Measurements from ENCODE around the gene VPS36.

Gene VPS36

DNA sequence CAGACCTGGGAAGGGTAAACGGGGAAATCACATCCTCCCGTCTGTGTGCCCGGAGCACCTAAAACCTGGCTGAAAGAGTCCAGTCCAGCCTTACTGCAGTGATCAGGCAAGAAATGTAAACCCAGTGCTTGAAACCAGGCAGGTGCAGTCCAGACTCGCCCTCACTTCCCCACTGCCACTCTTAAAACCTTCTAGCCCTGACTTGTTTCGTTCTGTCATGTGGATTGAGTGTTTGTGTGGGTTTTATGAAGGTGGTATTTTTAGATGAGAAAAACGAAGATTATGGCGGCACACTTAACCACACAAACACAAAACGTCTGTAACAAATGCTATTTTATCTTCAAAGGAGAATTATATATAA lies 4.0 kb upstream of the VPS36 start:
- Mint-ChIP-seq H3K27ac (peak overlapping the region; percentile 100), H3K36me3 (peaks cover 25% of the 10 kb centered on the region), H3K27me3 (peaks cover 13% of the 10 kb centered on the region), H3K9me3 (no peaks in the 10 kb centered on the region), H3K4me3 (peak overlapping the region; percentile 76), H3K4me1 (peaks cover 64% of the 10 kb centered on the region)
- peak; percentile 37 for DNase-seq
- CTCF ChIA-PET, result no interaction called here

DNA sequence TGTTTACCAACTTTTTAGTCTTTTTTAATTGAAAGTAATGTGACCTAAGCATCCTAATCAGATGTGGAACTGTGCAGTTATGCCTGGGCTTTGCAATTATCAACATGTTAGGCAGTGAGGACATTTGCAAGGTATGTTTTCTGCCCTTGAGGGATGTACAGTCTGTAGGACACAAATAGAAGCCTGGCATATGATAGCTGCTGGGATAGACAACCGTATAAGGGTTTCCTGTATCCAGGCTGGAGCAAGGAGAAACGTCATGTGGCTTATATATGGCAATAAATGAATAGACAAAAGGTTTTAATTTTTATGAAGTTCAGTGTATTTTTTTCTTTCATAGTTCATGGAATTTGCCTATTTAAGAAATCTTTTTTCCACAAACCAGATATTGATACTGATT lies 2.0 kb upstream of the VPS36 start:
- peaks cover 13% of the 10 kb centered on the region for H3K27me3 Mint-ChIP-seq
- DNase-seq, result no peak
- no peak overlapping the region for H3K27ac Mint-ChIP-seq
- CTCF ChIA-PET, result interaction anchor here (1.1 kb wide), 1 partner anchor 200 kb away, joined by 4 read pairs; the partner anchor contains the start of gene SUGT1
- peak overlapping the region; percentile 1 for H3K4me3 Mint-ChIP-seq
- H3K36me3 Mint-ChIP-seq, result peaks cover 18% of the 10 kb centered on the region
- no peaks in the 10 kb centered on the region for H3K9me3 Mint-ChIP-seq
- peaks cover 63% of the 10 kb centered on the region for H3K4me1 Mint-ChIP-seq

DNA sequence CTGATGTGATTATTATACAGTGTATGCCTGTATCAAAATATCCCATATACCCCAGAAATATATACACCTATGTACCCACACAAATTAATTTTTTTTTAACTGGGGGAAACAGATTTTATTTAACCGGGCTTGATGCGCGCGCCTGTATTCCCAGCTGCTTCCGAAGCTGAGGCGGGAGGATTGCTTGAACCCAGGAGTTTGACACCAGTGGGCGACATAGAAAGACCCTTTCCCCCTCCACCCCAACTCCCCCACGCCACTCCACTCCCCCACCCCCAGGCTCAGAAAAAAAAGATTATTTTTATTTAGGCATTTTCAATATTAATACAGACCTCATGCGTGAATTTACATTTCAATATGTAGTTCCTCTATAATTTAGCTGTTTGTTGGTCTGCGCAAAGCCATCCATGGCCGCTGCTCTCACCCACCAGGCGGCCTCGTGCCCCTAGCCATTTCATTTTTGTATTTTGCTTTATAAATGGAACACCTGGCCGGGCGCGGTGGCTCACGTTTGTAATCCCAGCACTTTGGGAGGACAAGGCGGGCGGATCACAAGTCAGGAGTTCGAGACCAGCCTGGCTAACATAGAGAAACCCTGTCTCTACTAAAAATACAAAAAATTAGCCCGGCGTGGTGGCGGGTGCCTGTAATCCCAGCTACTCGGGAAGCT lies 836 bp upstream of the VPS36 start:
- H3K27me3 Mint-ChIP-seq, result peaks cover 13% of the 10 kb centered on the region
- no peak for DNase-seq
- CTCF ChIA-PET, result interaction anchor here (0.6 to 2.1 kb wide), 14 partner anchors 11 to 460 kb away, joined by 3 to 7 read pairs (median 4); no protein-coding TSS in a partner anchor
- peaks cover 54% of the 10 kb centered on the region for H3K4me1 Mint-ChIP-seq
- H3K9me3 Mint-ChIP-seq, result no peaks in the 10 kb centered on the region
- H3K27ac Mint-ChIP-seq, result peak overlapping the region; percentile 87
- peak overlapping the region; percentile 77 for H3K4me3 Mint-ChIP-seq
- peaks cover 11% of the 10 kb centered on the region for H3K36me3 Mint-ChIP-seq

DNA sequence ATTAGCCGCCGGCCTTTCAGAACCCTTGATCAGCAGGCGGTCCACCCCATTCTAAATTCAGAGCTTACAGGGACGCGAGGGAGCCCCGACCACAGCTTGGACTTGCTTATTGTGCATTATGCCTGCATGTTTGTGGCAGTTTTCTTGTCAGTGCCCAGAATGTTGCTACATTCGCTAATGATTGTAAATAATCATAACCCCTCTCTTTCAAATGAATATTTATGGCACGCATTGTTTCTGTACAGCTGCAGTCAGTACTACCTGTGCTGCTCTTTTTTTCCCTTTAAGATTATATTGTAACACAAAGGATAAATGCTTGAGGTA lies 321 bp upstream of the VPS36 start:
- Mint-ChIP-seq H3K27me3 (peaks cover 11% of the 10 kb centered on the region), H3K36me3 (peaks cover 9% of the 10 kb centered on the region), H3K27ac (peak overlapping the region; percentile 87), H3K4me3 (peak overlapping the region; percentile 77), H3K4me1 (peaks cover 51% of the 10 kb centered on the region), H3K9me3 (no peaks in the 10 kb centered on the region)
- CTCF ChIA-PET, result interaction anchor here (0.6 to 2.1 kb wide), 16 partner anchors 11 to 525 kb away, joined by 3 to 7 read pairs (median 3); no protein-coding TSS in a partner anchor
- DNase-seq, result no peak

DNA sequence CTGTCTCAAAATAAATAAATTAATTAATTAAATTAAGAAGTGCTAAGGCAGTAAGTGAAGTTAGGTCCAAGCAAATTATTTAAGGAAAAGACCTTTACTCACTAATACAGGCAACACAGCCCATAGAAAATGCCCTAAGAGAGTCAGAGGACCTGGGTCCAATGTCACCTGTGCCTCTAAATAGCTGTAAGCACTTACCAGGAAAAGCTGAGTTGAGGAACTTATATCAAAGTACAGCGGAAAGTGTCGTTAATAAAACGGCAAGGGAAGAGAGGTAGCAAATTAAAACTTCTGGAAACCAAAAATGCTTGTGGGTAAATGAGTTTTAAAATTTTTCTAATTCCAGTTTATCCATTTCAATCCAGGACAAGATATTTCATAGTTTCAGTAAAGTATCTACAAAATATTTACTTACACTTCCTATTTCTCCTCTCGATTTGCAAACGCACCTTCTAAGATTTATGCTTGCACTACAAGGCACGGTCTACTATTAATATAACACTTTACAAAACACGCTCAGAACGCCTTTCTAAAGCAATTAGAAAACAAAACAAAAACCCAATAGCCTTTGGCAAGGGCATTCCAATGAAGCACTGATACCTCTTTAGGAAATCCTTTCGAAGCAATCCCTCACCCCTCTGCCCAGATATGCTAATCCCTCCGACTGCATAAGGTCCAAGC lies 963 bp downstream of the VPS36 start:
- no peaks in the 10 kb centered on the region for H3K9me3 Mint-ChIP-seq
- peaks cover 43% of the 10 kb centered on the region for H3K4me1 Mint-ChIP-seq
- H3K27me3 Mint-ChIP-seq, result peaks cover 4% of the 10 kb centered on the region
- H3K4me3 Mint-ChIP-seq, result peak overlapping the region; percentile 94
- no peak for DNase-seq
- H3K27ac Mint-ChIP-seq, result peak overlapping the region; percentile 87
- peaks cover 8% of the 10 kb centered on the region for H3K36me3 Mint-ChIP-seq
- CTCF ChIA-PET, result interaction anchor here (0.9 to 2.1 kb wide), 8 partner anchors 18 to 577 kb away, joined by 3 to 7 read pairs (median 5); no protein-coding TSS in a partner anchor

DNA sequence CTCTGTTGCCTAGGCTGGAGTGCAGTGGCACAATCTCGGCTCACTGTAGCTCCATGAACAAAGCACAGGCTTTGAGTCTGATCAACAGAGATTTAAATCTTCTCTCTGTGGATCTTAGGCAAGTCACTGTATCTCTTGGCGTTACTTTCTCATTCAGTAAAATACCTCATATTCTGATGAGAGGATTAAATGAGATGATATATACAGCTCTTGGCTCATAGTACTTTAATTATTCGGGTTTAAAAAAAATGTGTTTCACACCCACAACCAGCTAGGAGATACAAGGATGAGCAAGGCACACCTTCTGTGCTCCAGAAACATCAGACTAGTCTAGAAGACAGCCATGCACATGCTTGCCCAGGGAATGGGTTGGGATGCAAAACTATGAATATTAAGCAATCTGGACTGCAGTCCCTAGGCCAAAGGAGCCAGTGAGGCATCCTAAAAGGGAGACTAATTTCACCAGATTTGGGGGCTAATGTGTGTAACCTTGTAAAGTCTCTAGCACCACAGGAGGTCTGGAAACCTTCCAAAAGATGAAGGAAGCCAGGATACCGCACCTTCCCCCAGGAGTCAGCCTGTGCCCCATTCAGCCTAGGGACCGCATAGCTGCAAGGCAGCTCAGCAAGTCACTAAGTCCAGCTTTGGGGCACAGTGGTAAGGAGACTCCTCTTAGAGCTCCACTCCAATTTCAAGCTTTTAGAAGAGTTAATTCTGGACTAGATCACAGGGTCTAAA lies 2.5 kb downstream of the VPS36 start:
- Mint-ChIP-seq H3K36me3 (peaks cover 10% of the 10 kb centered on the region), H3K9me3 (no peaks in the 10 kb centered on the region), H3K4me1 (peaks cover 29% of the 10 kb centered on the region), H3K27me3 (no peaks in the 10 kb centered on the region), H3K4me3 (no peak overlapping the region), H3K27ac (no peak overlapping the region)
- DNase-seq, result no peak
- CTCF ChIA-PET, result interaction anchor here (0.6 to 1.0 kb wide), 2 partner anchors 24 to 552 kb away, joined by 3 read pairs; no protein-coding TSS in a partner anchor

DNA sequence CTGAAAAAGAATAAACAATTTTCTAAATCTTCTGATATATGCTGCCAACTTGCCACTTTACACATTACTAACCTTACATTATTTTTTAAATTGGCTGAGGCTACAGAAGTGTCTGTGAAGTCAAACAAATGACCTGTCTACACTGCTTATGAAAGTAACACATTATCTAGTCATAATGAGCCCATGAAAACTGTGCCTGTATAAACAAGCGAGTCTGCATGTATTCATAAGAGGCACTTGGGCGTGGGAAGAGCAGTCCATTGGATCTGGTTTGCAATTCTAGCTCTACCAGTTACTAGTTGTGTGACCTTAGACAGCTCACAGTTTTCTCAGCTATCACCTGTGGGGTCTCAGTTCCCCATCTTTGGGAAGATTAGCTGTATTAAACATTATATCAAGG lies 3.1 kb downstream of the VPS36 start:
- DNase-seq, result no peak
- Mint-ChIP-seq H3K9me3 (no peaks in the 10 kb centered on the region), H3K27ac (no peak overlapping the region), H3K36me3 (peaks cover 10% of the 10 kb centered on the region), H3K27me3 (no peaks in the 10 kb centered on the region), H3K4me3 (no peak overlapping the region), H3K4me1 (peaks cover 27% of the 10 kb centered on the region)
- CTCF ChIA-PET, result interaction anchor here (0.6 to 1.0 kb wide), 2 partner anchors 24 to 552 kb away, joined by 3 read pairs; no protein-coding TSS in a partner anchor

DNA sequence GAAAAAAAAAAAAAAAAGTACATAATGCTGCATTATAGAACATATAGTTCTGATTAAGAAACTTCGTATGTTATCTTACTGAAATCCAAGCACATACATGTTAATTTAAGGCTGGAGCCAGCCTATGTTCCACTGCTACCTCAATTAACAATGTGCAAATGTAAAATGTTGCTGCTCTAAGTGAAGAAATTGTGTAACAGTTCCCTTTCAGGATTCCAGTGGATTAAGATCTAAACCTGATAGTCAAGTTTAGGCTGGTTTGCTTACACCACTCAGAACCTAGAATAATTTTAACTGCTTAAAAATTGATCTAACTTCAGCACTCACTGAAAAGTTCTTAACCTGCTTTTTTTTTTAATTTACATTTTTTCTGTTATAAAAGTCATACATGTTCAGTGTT lies 4.2 kb downstream of the VPS36 start:
- Mint-ChIP-seq H3K9me3 (no peaks in the 10 kb centered on the region), H3K27me3 (no peaks in the 10 kb centered on the region), H3K4me3 (no peak overlapping the region), H3K4me1 (peaks cover 25% of the 10 kb centered on the region), H3K36me3 (peaks cover 10% of the 10 kb centered on the region), H3K27ac (no peak overlapping the region)
- DNase-seq, result no peak
- CTCF ChIA-PET, result interaction anchor here (0.7 kb wide), 1 partner anchor 15 kb away, joined by 3 read pairs; no protein-coding TSS in a partner anchor

DNA sequence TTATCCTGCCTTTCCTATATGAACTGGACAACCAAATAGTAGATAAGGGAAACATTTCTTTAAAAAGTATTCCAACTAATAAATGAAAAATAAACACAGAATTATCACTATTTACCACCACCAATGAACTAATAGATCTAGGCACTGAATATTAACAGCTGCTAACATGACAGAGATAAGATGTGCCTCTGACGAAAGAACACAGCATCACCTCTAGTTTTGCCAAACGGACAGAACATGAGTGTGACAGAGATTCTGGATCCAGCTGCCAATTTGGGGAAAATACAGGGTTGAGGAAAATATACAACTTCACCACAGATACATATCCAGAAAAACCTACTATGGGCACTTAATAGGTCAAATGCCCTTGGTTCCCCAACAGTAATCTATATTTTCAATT lies 18.0 kb downstream of the VPS36 start:
- Mint-ChIP-seq H3K27me3 (no peaks in the 10 kb centered on the region), H3K27ac (no peak overlapping the region), H3K36me3 (peaks cover 43% of the 10 kb centered on the region), H3K4me3 (no peak overlapping the region), H3K9me3 (no peaks in the 10 kb centered on the region), H3K4me1 (peaks cover 4% of the 10 kb centered on the region)
- DNase-seq, result no peak
- CTCF ChIA-PET, result no interaction called here

DNA sequence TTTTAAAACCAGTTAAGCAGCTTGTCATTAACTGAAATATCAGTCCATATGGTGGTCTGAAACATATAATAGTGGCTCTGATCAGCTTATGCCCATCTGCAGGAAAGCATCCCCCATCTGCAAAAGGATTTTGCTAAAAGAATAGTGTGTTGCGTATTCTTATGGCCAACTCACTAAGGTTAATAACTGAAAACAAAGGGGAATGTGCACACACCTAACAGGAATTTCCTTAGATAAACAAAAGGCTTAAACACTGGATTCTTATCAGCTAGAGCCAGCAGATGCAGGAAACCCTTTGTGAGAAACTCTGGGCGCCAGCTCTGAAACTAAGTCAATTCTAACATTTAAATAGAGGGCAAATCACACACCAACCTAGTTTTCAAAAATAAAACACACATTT lies 22.1 kb downstream of the VPS36 start:
- H3K4me3 Mint-ChIP-seq, result no peak overlapping the region
- H3K4me1 Mint-ChIP-seq, result no peaks in the 10 kb centered on the region
- no peak overlapping the region for H3K27ac Mint-ChIP-seq
- no peaks in the 10 kb centered on the region for H3K9me3 Mint-ChIP-seq
- no peak for DNase-seq
- CTCF ChIA-PET, result interaction anchor here (1.2 kb wide), 1 partner anchor 22 kb away, joined by 4 read pairs; the partner anchor contains the start of gene VPS36
- H3K27me3 Mint-ChIP-seq, result no peaks in the 10 kb centered on the region
- H3K36me3 Mint-ChIP-seq, result peaks cover 43% of the 10 kb centered on the region

DNA sequence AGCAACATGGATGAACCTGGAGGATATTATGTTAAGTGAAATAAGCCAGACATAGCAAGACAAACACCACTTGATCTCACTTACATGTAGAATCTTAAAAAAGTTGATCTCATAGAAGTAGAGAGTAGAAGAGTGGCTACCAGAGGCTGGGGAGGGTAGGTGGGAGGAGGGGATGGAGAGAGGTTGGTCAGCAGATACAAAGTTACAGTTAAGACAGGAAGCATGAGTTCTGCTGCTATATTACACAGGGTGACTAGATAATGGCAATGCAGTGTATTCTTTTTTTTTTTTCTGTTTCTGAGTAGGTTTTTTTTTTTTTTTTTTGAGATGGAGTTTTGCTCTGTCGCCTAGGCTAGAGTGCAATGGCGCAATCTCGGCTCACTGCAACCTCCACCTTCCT lies 29.2 kb downstream of the VPS36 start:
- no peaks in the 10 kb centered on the region for H3K4me1 Mint-ChIP-seq
- no peak overlapping the region for H3K27ac Mint-ChIP-seq
- H3K4me3 Mint-ChIP-seq, result no peak overlapping the region
- CTCF ChIA-PET, result no interaction called here
- no peaks in the 10 kb centered on the region for H3K9me3 Mint-ChIP-seq
- peaks cover 42% of the 10 kb centered on the region for H3K36me3 Mint-ChIP-seq
- H3K27me3 Mint-ChIP-seq, result no peaks in the 10 kb centered on the region
- no peak for DNase-seq

DNA sequence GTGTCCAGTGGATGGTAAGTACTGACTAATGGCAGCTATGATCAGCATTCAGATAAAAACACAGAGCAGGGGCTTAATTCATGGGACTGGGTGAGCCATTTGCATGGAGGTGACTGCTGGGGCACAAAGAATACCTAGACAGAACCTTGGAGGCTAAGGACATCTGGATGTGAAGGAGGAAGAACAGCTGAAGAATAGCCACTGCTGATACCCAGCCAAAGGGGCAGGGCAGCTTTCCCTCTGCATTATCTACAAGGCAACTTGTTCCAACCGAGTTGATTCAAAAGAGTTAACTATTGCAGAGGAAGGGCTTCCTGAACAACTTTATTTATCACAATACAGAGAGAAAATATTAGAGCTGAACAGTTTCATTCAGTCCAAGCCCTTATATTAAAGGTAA lies 31.4 kb downstream of the VPS36 start:
- H3K4me3 Mint-ChIP-seq, result no peak overlapping the region
- CTCF ChIA-PET, result interaction anchor here (0.6 kb wide), 1 partner anchor 418 kb away, joined by 3 read pairs; no protein-coding TSS in a partner anchor
- no peak for DNase-seq
- H3K4me1 Mint-ChIP-seq, result no peaks in the 10 kb centered on the region
- no peaks in the 10 kb centered on the region for H3K27me3 Mint-ChIP-seq
- peaks cover 41% of the 10 kb centered on the region for H3K36me3 Mint-ChIP-seq
- H3K9me3 Mint-ChIP-seq, result no peaks in the 10 kb centered on the region
- no peak overlapping the region for H3K27ac Mint-ChIP-seq

DNA sequence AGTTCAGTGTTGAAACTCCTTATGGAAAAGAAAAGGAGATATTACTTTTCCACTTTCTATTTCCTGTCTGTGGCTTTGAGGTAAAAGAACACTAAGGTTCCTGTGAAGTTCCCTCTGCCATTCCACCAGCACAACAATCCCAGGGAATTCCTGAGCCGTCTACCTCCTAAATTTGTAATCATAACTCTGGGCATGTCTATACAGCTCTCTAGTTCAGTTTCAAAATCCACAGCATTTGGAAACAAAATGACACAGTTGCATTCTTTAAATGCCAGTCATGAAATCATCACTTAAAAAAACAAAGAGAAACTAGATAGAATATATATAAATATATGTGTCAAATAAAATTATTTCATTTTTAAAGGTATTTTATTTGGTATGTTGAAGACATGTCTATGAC lies 35.5 kb downstream of the VPS36 start:
- CTCF ChIA-PET, result no interaction called here
- H3K36me3 Mint-ChIP-seq, result peaks cover 31% of the 10 kb centered on the region
- no peaks in the 10 kb centered on the region for H3K4me1 Mint-ChIP-seq
- H3K9me3 Mint-ChIP-seq, result no peaks in the 10 kb centered on the region
- H3K4me3 Mint-ChIP-seq, result no peak overlapping the region
- H3K27ac Mint-ChIP-seq, result no peak overlapping the region
- DNase-seq, result no peak
- no peaks in the 10 kb centered on the region for H3K27me3 Mint-ChIP-seq

DNA sequence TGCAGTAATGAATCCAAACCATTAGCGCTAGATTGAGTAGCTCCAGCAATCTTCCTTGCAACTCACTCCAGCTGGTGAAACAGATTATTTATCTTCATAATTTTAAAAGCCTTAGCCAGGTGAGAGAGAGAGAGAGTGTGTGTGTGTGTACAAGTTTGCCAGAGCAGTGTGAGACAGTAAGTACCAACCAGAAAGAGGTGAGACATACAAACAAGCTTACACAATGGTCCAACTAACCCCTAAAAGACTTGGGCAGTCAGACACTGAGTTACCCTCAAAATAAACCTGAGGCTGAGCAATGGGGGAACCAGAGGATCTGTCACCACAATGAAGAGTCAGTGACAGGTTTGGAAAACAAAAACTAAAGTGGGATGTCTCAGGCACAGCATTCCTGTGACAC lies 36.4 kb downstream of the VPS36 start:
- Mint-ChIP-seq H3K4me1 (no peaks in the 10 kb centered on the region), H3K27ac (no peak overlapping the region), H3K4me3 (no peak overlapping the region), H3K36me3 (peaks cover 26% of the 10 kb centered on the region), H3K9me3 (no peaks in the 10 kb centered on the region), H3K27me3 (no peaks in the 10 kb centered on the region)
- CTCF ChIA-PET, result no interaction called here
- DNase-seq, result no peak

Data from activated naive CD4-positive, alpha-beta T cell treated with anti-CD3 and anti-CD28 coated beads, Interleukin-2, amount 10 ng/mL, durations not matched to agents 7 days and 5 days (primary cell).